ENCODE data around the gene CAND1. TPM values are rescaled to one million over a fixed set of nuclear protein-coding genes. Genes with fewer than 3 reads are reported as not detected.

Gene CAND1
- total and polyA plus RNA-seq, 5 donors from 2014 or later: 69.9 to 111 (median 81.1) TPM

GRCh38 chr12:67245571-67245970, 23.6 kb upstream of the CAND1 start:
- Mint-ChIP-seq H3K4me3 (no peak overlapping the region), H3K4me1 (no peaks in the 10 kb centered on the region), H3K36me3 (no peaks in the 10 kb centered on the region), H3K27ac (no peak overlapping the region), H3K9me3 (peaks cover 0 to 1% (median 0%) of the 10 kb centered on the region in 7 donors), H3K27me3 (peaks cover 9% of the 10 kb centered on the region)
- Histone ChIP-seq H3K9me3 (ENCODE audit: control insufficient read depth in 2 of 2, low read length in 2 of 2) (no peaks in the 10 kb centered on the region), H3K27ac (ENCODE audit: insufficient read depth, low read length, poor library complexity, severe bottlenecking) (no peak overlapping the region), H3K4me1 (ENCODE audit: control insufficient read depth, insufficient read depth, low read length, poor library complexity, severe bottlenecking) (no peaks in the 10 kb centered on the region), H3K27me3 (ENCODE audit: control insufficient read depth, insufficient read depth, low read length) (no peaks in the 10 kb centered on the region), H3K36me3 (ENCODE audit: control insufficient read depth, insufficient read depth, low read length) (no peaks in the 10 kb centered on the region), H3K4me3 (ENCODE audit: low read depth, low read length) (no peak overlapping the region)
- no peak for DNase-seq
- ATAC-seq (ENCODE audit: low read depth in 2 of 2): no peak

GRCh38 chr12:67251012-67251411, 18.1 kb upstream of the CAND1 start:
- Histone ChIP-seq H3K36me3 (ENCODE audit: control insufficient read depth, insufficient read depth, low read length) (no peaks in the 10 kb centered on the region), H3K9me3 (ENCODE audit: control insufficient read depth in 2 of 2, low read length in 2 of 2) (no peaks in the 10 kb centered on the region), H3K4me3 (ENCODE audit: low read depth, low read length) (no peak overlapping the region), H3K27me3 (ENCODE audit: control insufficient read depth, insufficient read depth, low read length) (no peaks in the 10 kb centered on the region), H3K4me1 (ENCODE audit: control insufficient read depth, insufficient read depth, low read length, poor library complexity, severe bottlenecking) (no peaks in the 10 kb centered on the region), H3K27ac (ENCODE audit: insufficient read depth, low read length, poor library complexity, severe bottlenecking) (no peak overlapping the region)
- no peak overlapping the region for H3K4me3 Mint-ChIP-seq
- no peaks in the 10 kb centered on the region for H3K36me3 Mint-ChIP-seq
- ATAC-seq (ENCODE audit: low read depth in 2 of 2): no peak
- no peak overlapping the region for H3K27ac Mint-ChIP-seq
- H3K9me3 Mint-ChIP-seq: peaks cover 0 to 4% (median 0%) of the 10 kb centered on the region in 7 donors
- no peak for DNase-seq
- peaks cover 15% of the 10 kb centered on the region for H3K27me3 Mint-ChIP-seq
- H3K4me1 Mint-ChIP-seq: no peaks in the 10 kb centered on the region

DNA sequence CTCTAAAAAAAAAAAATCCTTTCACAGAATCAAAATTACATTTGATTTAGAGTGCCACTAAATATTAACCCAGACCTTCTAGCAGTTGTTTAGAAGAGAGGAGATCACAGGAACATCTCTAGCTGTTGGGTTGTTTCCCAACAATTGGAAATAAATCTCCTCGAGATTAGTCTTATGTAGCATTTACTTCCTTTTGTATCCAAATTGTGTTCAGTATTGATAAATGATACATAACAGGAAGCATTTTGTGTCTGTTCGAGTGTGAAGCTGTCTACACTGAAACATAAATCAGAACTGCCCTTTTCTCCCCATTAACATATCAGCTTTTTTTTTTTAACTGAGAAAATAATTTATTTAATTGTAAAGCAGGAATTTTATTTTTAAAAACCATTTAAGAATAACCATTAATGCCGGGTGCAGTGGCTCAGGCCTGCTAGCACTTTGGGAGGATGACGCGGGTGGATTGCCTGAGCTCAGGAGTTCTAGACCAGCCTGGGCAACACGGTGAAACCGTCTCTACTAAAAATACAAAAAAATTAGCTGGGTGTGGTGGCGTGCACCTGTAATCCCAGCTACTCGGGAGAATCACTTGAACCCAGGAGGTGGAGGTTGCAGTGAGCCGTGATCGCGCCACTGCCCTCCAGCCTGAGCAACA, 14.7 kb upstream of the CAND1 start:
- Mint-ChIP-seq H3K36me3 (no peaks in the 10 kb centered on the region), H3K9me3 (peaks cover 0 to 4% (median 0%) of the 10 kb centered on the region in 7 donors), H3K4me1 (no peaks in the 10 kb centered on the region), H3K4me3 (no peak overlapping the region), H3K27ac (no peak overlapping the region), H3K27me3 (peaks cover 21% of the 10 kb centered on the region)
- ATAC-seq (ENCODE audit: low read depth in 2 of 2) (no peak), DNase-seq (no peak)
- Histone ChIP-seq H3K27me3 (ENCODE audit: control insufficient read depth, insufficient read depth, low read length) (no peaks in the 10 kb centered on the region), H3K4me1 (ENCODE audit: control insufficient read depth, insufficient read depth, low read length, poor library complexity, severe bottlenecking) (no peaks in the 10 kb centered on the region), H3K36me3 (ENCODE audit: control insufficient read depth, insufficient read depth, low read length) (no peaks in the 10 kb centered on the region), H3K4me3 (ENCODE audit: low read depth, low read length) (no peak overlapping the region), H3K9me3 (ENCODE audit: control insufficient read depth in 2 of 2, low read length in 2 of 2) (no peaks in the 10 kb centered on the region), H3K27ac (ENCODE audit: insufficient read depth, low read length, poor library complexity, severe bottlenecking) (no peak overlapping the region)

DNA sequence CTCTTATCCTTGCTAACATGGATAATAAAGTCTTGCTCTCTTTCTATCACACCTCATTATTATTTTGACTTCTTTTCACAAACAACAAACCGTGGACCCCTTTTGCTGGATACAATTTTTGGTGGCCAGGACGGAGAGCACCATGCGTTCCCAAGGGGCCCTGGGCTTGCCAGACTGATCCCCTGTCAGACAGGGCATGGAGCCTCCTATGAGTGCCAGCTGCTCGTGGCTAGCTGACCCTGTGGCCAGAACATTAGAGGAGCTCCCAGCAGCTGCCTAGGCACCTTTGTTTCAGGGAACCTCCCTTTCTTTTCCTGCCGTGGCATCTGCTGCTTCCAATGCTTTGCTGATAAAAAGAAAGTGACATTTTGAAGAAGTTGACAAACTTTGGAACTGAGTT, 12.5 kb upstream of the CAND1 start:
- Mint-ChIP-seq H3K27ac (no peak overlapping the region), H3K27me3 (peaks cover 16% of the 10 kb centered on the region), H3K36me3 (no peaks in the 10 kb centered on the region), H3K4me3 (no peak overlapping the region), H3K4me1 (no peaks in the 10 kb centered on the region), H3K9me3 (peaks cover 0 to 2% (median 0%) of the 10 kb centered on the region in 7 donors)
- no peak for DNase-seq
- H3K27me3 ChIP-seq (ENCODE audit: control insufficient read depth, insufficient read depth, low read length): no peaks in the 10 kb centered on the region
- H3K4me1 ChIP-seq (ENCODE audit: control insufficient read depth, insufficient read depth, low read length, poor library complexity, severe bottlenecking): no peaks in the 10 kb centered on the region
- no peak for ATAC-seq (ENCODE audit: low read depth in 2 of 2)
- no peaks in the 10 kb centered on the region for H3K36me3 ChIP-seq (ENCODE audit: control insufficient read depth, insufficient read depth, low read length)
- no peaks in the 10 kb centered on the region for H3K9me3 ChIP-seq (ENCODE audit: control insufficient read depth in 2 of 2, low read length in 2 of 2)
- H3K4me3 ChIP-seq (ENCODE audit: low read depth, low read length): no peak overlapping the region
- H3K27ac ChIP-seq (ENCODE audit: insufficient read depth, low read length, poor library complexity, severe bottlenecking): no peak overlapping the region

- H3K27ac ChIP-seq (ENCODE audit: insufficient read depth, low read length, poor library complexity, severe bottlenecking): no peak overlapping the region
- no peaks in the 10 kb centered on the region for H3K27me3 ChIP-seq (ENCODE audit: control insufficient read depth, insufficient read depth, low read length)
- Mint-ChIP-seq H3K36me3 (no peaks in the 10 kb centered on the region), H3K9me3 (peaks cover 0 to 2% (median 0%) of the 10 kb centered on the region in 7 donors), H3K27me3 (peaks cover 15% of the 10 kb centered on the region), H3K4me1 (peaks cover 0 to 10% (median 3%) of the 10 kb centered on the region in 4 donors), H3K27ac (no peak overlapping the region), H3K4me3 (peak overlapping the region in 1 of 4 donors; percentile 12)
- no peak for DNase-seq
- H3K36me3 ChIP-seq (ENCODE audit: control insufficient read depth, insufficient read depth, low read length): no peaks in the 10 kb centered on the region
- H3K9me3 ChIP-seq (ENCODE audit: control insufficient read depth in 2 of 2, low read length in 2 of 2): no peaks in the 10 kb centered on the region
- H3K4me3 ChIP-seq (ENCODE audit: low read depth, low read length): no peak overlapping the region
- ATAC-seq (ENCODE audit: low read depth in 2 of 2): no peak
- peaks cover 6% of the 10 kb centered on the region for H3K4me1 ChIP-seq (ENCODE audit: control insufficient read depth, insufficient read depth, low read length, poor library complexity, severe bottlenecking)
These were observed 5.7 kb upstream of the CAND1 start for GRCh38 chr12:67263471-67263870.

DNA sequence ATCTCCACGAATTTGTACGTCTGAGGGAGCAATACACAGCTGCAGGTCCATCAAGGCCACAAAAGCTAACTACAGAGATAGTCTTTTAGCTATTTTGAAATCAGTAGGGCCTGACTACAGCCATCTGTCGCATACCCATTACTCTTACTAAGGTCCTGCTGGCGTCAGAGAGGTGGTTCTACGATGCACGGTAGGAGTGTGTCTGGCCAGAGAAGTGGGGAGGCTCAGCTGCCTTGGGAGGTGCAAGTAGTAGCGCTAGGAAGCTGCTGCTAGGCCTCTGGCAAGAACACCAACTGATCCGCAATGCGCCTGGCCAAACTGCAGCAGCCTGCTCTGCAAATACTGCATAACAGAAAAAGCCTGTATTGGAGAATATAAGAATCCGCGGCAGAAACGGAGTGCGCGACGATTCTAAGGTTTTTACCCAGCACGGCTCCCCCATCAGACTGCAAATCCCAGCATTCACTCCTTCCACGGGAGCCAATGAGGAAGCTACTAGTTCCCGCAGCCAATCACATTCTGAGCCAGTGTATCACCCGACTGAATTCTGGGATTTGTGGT, 743 bp upstream of the CAND1 start:
- Histone ChIP-seq H3K9me3 (ENCODE audit: control insufficient read depth in 2 of 2, low read length in 2 of 2) (no peaks in the 10 kb centered on the region), H3K4me1 (ENCODE audit: control insufficient read depth, insufficient read depth, low read length, poor library complexity, severe bottlenecking) (peaks cover 41% of the 10 kb centered on the region), H3K36me3 (ENCODE audit: control insufficient read depth, insufficient read depth, low read length) (no peaks in the 10 kb centered on the region), H3K4me3 (ENCODE audit: low read depth, low read length) (peak overlapping the region; percentile 91), H3K27me3 (ENCODE audit: control insufficient read depth, insufficient read depth, low read length) (no peaks in the 10 kb centered on the region), H3K27ac (ENCODE audit: insufficient read depth, low read length, poor library complexity, severe bottlenecking) (peak overlapping the region; percentile 98)
- Mint-ChIP-seq H3K36me3 (no peaks in the 10 kb centered on the region), H3K27ac (peak overlapping the region; percentile 87 to 99 (median 98)), H3K4me3 (peak overlapping the region; percentile 84 to 95 (median 92)), H3K4me1 (peaks cover 15 to 46% (median 30%) of the 10 kb centered on the region in 4 donors), H3K27me3 (peaks cover 10% of the 10 kb centered on the region), H3K9me3 (peaks cover 0 to 2% (median 0%) of the 10 kb centered on the region in 7 donors)
- ATAC-seq (ENCODE audit: low read depth in 2 of 2) (peak; percentile 78 to 79), DNase-seq (peak in 2 of 3 donors; percentile 85 to 98)

DNA sequence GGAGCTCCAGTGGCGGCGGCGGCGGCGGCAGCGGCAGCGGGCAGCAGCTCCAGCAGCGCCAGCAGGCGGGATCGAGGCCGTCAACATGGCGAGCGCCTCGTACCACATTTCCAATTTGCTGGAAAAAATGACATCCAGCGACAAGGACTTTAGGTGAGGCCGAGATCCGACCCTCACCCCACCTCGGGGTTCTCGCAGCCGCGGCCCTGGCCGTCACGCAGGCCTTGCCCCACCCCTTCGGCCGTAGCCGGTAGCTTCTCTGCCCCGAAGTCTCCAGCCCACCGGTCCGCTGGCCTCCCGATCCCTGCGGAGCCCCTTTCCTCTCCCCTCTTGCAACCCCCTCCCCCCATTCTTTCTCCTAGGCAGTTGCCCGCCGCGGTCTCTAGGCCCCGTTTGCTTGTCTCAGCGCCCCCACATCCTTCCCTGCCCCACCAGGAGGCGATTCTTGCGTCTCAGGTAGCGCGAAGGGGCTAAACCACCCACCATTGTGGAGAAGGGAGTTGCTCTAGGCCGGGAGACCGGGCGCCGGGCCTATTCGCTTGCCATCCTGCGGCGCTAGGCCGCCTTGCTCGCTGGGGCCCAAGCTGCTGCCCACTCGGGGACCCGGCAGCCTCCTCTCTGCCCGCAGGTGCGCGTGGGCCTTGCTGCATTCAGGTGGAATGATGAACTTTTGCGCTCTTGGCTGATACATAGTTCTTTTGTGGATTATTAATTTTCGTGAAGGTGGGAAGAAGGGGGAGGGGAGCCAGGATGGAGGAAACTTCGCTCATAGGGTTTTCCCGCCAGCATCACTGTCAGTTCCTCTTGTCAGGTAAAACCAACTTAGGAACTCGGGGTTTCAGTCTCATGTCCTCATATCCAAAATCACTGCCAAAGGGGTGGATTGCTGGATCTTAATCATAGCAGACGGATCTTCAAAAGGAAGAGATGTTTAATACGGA, 745 bp downstream of the CAND1 start:
- Mint-ChIP-seq H3K27me3 (peaks cover 1% of the 10 kb centered on the region), H3K4me3 (peak overlapping the region; percentile 84 to 95 (median 92)), H3K4me1 (peaks cover 25 to 61% (median 42%) of the 10 kb centered on the region in 4 donors), H3K27ac (peak overlapping the region; percentile 98 to 99 (median 98)), H3K9me3 (peaks cover 0 to 2% (median 0%) of the 10 kb centered on the region in 7 donors), H3K36me3 (peaks cover 2% of the 10 kb centered on the region)
- Histone ChIP-seq H3K9me3 (ENCODE audit: control insufficient read depth in 2 of 2, low read length in 2 of 2) (no peaks in the 10 kb centered on the region), H3K4me1 (ENCODE audit: control insufficient read depth, insufficient read depth, low read length, poor library complexity, severe bottlenecking) (peaks cover 56% of the 10 kb centered on the region), H3K4me3 (ENCODE audit: low read depth, low read length) (peak overlapping the region; percentile 98), H3K27me3 (ENCODE audit: control insufficient read depth, insufficient read depth, low read length) (no peaks in the 10 kb centered on the region), H3K27ac (ENCODE audit: insufficient read depth, low read length, poor library complexity, severe bottlenecking) (peak overlapping the region; percentile 98), H3K36me3 (ENCODE audit: control insufficient read depth, insufficient read depth, low read length) (peaks cover 2% of the 10 kb centered on the region)
- DNase-seq (peak; percentile 46 to 58 (median 51)), ATAC-seq (ENCODE audit: low read depth in 2 of 2) (no peak)
